Measurements from ENCODE around the gene MIS18BP1.

DNA sequence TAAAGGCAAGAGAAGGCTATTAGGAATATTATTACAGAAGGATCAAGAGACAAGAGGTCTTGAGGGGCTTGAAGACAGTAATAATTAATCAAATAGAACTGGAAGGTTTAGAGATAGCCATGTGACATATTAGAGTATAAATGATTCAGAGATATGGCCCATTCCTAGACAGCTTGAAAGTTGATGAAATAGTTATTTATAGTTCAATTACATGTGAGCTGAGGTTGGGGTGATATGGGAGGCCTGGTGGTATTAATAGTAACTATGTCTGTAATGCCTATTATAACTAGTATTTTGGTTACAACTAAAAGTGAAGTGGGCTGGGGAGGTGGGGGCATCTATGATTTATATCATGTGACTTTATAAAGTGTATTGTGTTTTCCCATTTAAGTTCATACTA is 14.1 kb upstream of the MIS18BP1 start:
- TF ChIP-seq, protein P1, sequence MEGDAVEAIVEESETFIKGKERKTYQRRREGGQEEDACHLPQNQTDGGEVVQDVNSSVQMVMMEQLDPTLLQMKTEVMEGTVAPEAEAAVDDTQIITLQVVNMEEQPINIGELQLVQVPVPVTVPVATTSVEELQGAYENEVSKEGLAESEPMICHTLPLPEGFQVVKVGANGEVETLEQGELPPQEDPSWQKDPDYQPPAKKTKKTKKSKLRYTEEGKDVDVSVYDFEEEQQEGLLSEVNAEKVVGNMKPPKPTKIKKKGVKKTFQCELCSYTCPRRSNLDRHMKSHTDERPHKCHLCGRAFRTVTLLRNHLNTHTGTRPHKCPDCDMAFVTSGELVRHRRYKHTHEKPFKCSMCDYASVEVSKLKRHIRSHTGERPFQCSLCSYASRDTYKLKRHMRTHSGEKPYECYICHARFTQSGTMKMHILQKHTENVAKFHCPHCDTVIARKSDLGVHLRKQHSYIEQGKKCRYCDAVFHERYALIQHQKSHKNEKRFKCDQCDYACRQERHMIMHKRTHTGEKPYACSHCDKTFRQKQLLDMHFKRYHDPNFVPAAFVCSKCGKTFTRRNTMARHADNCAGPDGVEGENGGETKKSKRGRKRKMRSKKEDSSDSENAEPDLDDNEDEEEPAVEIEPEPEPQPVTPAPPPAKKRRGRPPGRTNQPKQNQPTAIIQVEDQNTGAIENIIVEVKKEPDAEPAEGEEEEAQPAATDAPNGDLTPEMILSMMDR (IDR thresholded peaks at IDR 0.05; ENCODE audit: low read depth, low read length, poor library complexity, severe bottlenecking) = no peak
- TF ChIP-seq EZH2phosphoT487 (IDR thresholded peaks at IDR 0.05; ENCODE audit: borderline replicate concordance, low read length) = no peak

All from DOHH2 (cell line).